ENCODE data around the gene VTI1A. TPM values are rescaled to one million over a fixed set of nuclear protein-coding genes. Genes with fewer than 3 reads are reported as not detected.

Gene VTI1A
- total and polyA plus RNA-seq, 4 donors, result 5.5 to 26.9 (median 13.1) TPM

- 74% methylated on average over 1 of the region's 1 CpG for WGBS
- peaks cover 0 to 3% (median 2%) of the 10 kb centered on the region in 4 donors for H3K4me1 ChIP-seq (ENCODE audit: control insufficient read depth in 4 of 4, insufficient read depth in 4 of 4, low read length in 3 of 4)
These were observed 73.9 kb downstream of the VTI1A start for GRCh38 chr10:112520914-112521313.

More at GRCh38 chr10:112520914-112521313, 73.9 kb downstream of the VTI1A start:
- H3K27me3 ChIP-seq (ENCODE audit: control insufficient read depth in 4 of 4, insufficient read depth in 4 of 4, low read length in 3 of 4), result no peaks in the 10 kb centered on the region
- H3K9me3 ChIP-seq (ENCODE audit: control insufficient read depth in 4 of 4, low read length in 3 of 4), result no peaks in the 10 kb centered on the region
- H3K4me3 ChIP-seq (ENCODE audit: low read depth in 1 of 3, low read length in 3 of 3), result no peak overlapping the region
- no peak for DNase-seq (ENCODE audit: low spot score)
- H3K27ac ChIP-seq (ENCODE audit: low read depth in 1 of 2, low read length in 2 of 2), result no peak overlapping the region
- TF ChIP-seq CTCF (IDR thresholded peaks at IDR 0.05; ENCODE audit: low read depth, low read length, missing input control), result no peak
- no peak for TF ChIP-seq REST (IDR thresholded peaks at IDR 0.05)
- no peak for TF ChIP-seq YY1 (IDR thresholded peaks at IDR 0.05)
- no peak for TF ChIP-seq HNF4G (IDR thresholded peaks at IDR 0.05)
- no peak for TF ChIP-seq FOXA2 (IDR thresholded peaks at IDR 0.05)
- TF ChIP-seq EGR1 (IDR thresholded peaks at IDR 0.05; ENCODE audit: low read depth in 2 of 2), result no peak
- no peak for TF ChIP-seq MAX (IDR thresholded peaks at IDR 0.05)
- no peak for TF ChIP-seq NR2F2 (IDR thresholded peaks at IDR 0.05)
- no peak for TF ChIP-seq GABPA (IDR thresholded peaks at IDR 0.05 in 1 of 2, conservative IDR thresholded peaks at IDR 0.05 in 1 of 2)
- TF ChIP-seq TAF1 (conservative IDR thresholded peaks at IDR 0.05), result no peak
- TF ChIP-seq HNF4A (conservative IDR thresholded peaks at IDR 0.05), result no peak
- TF ChIP-seq ATF3 (IDR thresholded peaks at IDR 0.05), result no peak
- no peak for TF ChIP-seq ZBTB33 (IDR thresholded peaks at IDR 0.05)
- TF ChIP-seq JUND (IDR thresholded peaks at IDR 0.05), result no peak
- TF ChIP-seq RAD21 (IDR thresholded peaks at IDR 0.05), result no peak
- H3K36me3 ChIP-seq (ENCODE audit: control insufficient read depth in 4 of 4, insufficient read depth in 3 of 4, low read depth in 1 of 4, low read length in 3 of 4), result no peaks in the 10 kb centered on the region
- no peak overlapping the region for H3K9ac ChIP-seq (ENCODE audit: low read depth in 1 of 2, low read length in 2 of 2)

All from liver (tissue), 9 donors.